Right ventricle myocardium inferior (tissue), 1 donor: ENCODE measurements around the gene NRSN2. TPM values are rescaled to one million over a fixed set of nuclear protein-coding genes. Genes with fewer than 3 reads are reported as not detected.
"Not testable (repeated sequence)": the region's sequence is repeated elsewhere in the genome, so short reads cannot be mapped to it uniquely, and the experiment has no call there.

Experiments
- ATAC-seq: fragments of 200-7000 bp; cut with Tn5 transposase; one replicate; pipeline ENCODE4 v1.9.1; 2020; ENCODE audit warnings: mild to moderate bottlenecking, moderate library complexity
- DNase-seq: peaks from one replicate; pipeline ENCODE4 v3.0.0; 2021; ENCODE audit errors: missing footprints
- intact Hi-C: fragments of 100-400 bp; cut with DNase I; formaldehyde crosslinking; loops from one replicate; pipeline ENCODE4 v1.11.0; 2022
- total RNA-seq: library from RNA; stranded (reverse); fragmentation: NEBNext Ultra II Directional; extraction: Animal tissue kit (Norgen Biotek cat#: 25700); gene quantifications from one replicate; pipeline ENCODE4 v1.2.1, GENCODE V29; 2021
- donor health status: DM: no; HTN: yes; CAD: no; lungs with severe emphysema.

NRSN2 gene
- total RNA-seq, 1 donor from 2014 or later = 19.8 TPM

DNA sequence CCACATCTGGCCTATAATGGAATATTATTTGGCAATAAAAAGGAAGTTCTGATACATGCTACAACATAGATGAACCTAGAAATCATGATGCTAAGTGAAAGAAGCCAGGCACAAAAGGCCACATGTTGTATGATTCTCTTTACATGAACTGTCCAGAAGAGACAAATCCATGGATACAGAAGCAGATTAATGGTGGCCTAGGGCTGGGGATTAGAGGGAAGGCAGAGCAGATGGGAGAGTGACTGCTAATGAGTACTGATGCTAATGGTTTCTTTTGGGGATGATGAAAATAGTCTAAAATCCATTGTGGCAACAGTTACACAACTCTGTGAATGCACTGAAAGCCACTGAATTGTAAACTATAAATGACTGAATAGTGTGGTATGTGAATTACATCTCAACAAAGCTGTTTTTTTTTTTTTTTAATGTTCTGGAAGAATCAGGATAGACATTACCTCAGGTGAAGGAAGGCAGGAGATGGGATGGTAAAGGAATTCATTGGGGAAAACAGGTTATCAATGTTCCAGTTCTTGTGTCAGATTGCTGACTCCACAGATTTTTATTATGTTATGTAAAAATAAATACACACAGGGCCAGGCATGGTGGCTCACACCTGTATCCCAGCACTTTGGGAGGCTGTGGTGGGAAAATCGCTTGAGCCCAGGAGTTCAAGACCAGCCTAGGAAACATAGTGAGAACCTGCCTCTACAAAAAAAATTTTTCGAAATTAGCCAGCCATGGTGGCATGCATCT lies 30.4 kb upstream of the NRSN2 start:
- intact Hi-C loops = no loop called here
- ATAC-seq = no peak
- DNase-seq = no peak

- intact Hi-C loops = loop anchor here (1.0 to 5.0 kb wide), 2 partner anchors 27 to 47 kb away; partner anchors contain the start of gene ZCCHC3
- peak; percentile 79 for ATAC-seq
- DNase-seq = peak; percentile 94
Measured at GRCh38 chr20:324177-325044, 22.5 kb upstream of the NRSN2 start.

DNA sequence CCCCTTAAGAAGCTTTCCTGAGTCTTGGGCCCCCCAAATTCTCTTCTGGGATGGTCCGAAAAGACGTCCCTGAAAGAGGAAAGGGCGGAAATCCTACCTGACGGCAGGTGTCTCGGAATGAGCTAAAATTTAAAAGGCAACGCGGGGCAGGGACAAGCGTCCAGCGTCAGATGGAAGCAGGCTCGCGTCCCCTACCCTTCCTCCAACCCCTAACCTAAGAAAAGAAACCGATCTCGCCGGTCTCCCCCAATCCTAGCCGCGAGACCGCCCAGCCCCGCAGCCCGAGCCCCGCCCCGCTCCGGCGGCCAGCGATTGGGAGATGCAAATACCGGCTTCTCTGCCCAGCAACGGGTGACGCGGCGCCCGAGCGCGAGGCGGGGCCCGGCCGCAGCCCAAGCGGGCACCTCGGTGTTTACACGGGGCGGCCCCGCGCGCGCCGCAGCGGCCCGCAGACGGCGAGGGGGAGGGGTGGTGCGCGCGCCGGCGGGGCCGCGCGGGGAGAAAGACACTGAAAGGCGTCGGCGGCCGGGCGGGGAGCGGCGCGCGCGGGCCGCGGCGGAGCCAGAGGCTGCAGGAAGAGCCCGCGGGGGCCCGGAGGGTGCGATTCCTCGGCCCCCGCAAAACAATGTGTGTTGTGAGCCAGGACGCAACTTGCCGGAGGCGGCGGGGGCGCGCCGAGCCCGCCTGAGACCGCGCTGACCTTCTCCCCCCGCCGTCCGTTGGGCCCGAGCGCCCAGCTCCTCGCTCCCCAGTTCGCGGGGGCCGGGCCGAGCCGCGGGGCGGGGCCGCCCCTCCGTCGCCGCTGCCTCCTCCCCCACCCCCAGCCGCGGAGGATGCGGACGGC lies 21.6 kb upstream of the NRSN2 start, which contains the start of gene SOX12:
TSS of gene SOX12 (plus strand) at position 508 of the 844 bp plus-strand sequence. CDS start 373 bp downstream, outside the sequence.
- intact Hi-C loops = loop anchor here (5.0 kb wide), 1 partner anchor 48 kb away; no protein-coding TSS in a partner anchor
- ATAC-seq (peak; percentile 83), DNase-seq (peak; percentile 99)

- DNase-seq (peak; percentile 91), ATAC-seq (no peak)
- intact Hi-C loops = loop anchor here (5.0 kb wide), 1 partner anchor 49 kb away; no protein-coding TSS in a partner anchor
Measured at GRCh38 chr20:325889-326644, 20.8 kb upstream of the NRSN2 start.

DNA sequence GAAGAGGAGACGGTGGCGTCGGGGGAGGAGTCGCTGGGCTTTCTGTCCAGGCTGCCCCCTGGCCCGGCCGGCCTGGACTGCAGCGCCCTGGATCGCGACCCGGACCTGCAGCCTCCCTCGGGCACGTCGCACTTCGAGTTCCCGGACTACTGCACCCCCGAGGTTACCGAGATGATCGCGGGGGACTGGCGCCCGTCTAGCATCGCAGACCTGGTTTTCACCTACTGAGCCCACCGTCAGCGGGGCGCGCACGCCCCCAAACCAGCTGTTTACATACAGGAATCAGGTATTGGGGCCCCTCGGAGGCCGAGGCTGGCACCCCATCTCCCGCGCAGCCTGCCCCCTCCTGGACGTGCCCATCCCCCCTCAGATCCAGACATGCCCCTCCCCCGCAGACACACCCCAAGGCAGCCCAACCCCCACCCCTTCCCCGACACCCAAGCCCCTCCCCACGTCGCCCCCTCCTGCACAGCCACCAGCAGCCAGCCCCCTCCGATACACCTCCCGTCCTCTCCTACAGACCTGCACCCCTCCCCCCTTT lies 20.2 kb upstream of the NRSN2 start:
- ATAC-seq (no peak), DNase-seq (peak; percentile 77)
- intact Hi-C loops = loop anchor here (5.0 kb wide), 1 partner anchor 49 kb away; no protein-coding TSS in a partner anchor

DNA sequence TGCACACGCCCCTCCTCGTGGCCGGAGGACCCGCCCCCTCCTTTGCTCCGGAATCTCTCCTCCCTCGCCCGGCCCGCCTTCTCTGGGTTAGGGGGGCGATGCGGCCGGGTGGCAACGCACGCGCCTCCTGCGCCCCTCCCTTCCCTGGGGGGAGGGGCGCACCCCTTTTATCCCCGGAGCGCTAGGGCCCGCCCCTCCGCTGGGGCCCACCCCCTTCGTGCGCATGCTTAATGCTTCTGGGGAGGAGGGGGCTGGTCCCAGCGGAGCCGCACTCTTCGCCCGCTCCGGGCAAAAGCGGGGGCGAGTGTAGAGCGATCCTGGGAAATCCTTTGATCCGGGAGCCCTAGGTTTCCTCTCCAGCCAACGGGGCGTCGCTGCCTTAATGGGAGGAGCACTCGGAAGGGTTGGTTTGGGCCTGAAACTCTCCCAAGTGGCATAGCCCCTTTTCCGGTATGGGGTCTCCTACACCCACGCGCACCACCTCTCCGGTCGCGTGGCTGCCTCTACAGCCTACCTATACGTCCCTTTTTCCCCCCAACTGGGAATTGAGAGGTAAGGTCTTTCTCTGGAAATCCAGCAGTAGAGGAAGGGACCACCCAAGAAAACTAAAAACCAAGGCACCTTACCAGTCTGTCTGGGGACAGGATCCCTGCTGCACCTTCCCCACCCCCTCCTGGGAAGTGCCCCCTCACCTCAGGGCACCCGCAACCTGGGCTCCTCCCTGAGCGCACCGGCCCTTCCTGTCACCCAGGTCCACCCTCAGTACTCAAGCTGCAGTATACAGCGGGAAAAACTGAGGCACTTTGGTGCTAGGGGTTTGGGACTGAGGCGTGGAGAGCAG lies 19.5 kb upstream of the NRSN2 start:
- ATAC-seq (peak; percentile 49), DNase-seq (peak; percentile 91)
- intact Hi-C loops = loop anchor here (5.0 kb wide), 1 partner anchor 50 kb away; no protein-coding TSS in a partner anchor

GRCh38 chr20:328027-328974 lies 18.6 kb upstream of the NRSN2 start:
- no peak for DNase-seq
- intact Hi-C loops = loop anchor here (5.0 kb wide), 1 partner anchor 51 kb away; no protein-coding TSS in a partner anchor
- ATAC-seq = no peak

GRCh38 chr20:328975-329695 lies 17.8 kb upstream of the NRSN2 start:
- ATAC-seq = no peak
- intact Hi-C loops = loop anchor here (5.0 kb wide), 1 partner anchor 52 kb away; no protein-coding TSS in a partner anchor
- DNase-seq = no peak

GRCh38 chr20:329851-330232 lies 17.1 kb upstream of the NRSN2 start:
- intact Hi-C loops = loop anchor here (5.0 kb wide), 1 partner anchor 53 kb away; no protein-coding TSS in a partner anchor
- ATAC-seq (no peak), DNase-seq (no peak)

GRCh38 chr20:330233-331149 lies 16.4 kb upstream of the NRSN2 start:
- ATAC-seq (peak; percentile 6), DNase-seq (no peak)
- intact Hi-C loops = no loop called here

GRCh38 chr20:334578-334977 lies 12.3 kb upstream of the NRSN2 start:
- ATAC-seq (no peak), DNase-seq (no peak)
- intact Hi-C loops = no loop called here

- intact Hi-C loops, ATAC-seq, DNase-seq: not testable (repeated sequence)
Measured at GRCh38 chr20:336040-336439, 10.9 kb upstream of the NRSN2 start.

DNA sequence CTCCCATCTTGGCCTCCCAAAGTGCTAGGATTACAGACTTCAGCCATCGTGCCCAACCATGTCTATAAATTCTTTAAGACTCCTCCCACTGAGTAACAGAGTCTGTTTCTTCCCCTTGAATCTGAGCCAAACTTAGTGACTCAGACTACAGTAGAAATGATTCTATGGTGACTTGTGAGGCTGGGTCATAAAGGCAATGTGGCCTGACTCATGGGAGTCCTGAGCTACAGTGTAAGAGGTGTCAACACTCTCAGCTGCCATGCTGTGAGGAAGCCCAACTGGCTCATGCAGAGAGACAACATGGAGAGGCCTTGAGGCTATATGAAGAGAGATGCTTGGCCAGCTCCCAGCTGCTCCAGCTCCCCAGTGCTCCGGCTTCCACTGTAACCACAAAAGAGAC lies 5.2 kb upstream of the NRSN2 start:
- DNase-seq (no peak), ATAC-seq (no peak)
- intact Hi-C loops = no loop called here

DNA sequence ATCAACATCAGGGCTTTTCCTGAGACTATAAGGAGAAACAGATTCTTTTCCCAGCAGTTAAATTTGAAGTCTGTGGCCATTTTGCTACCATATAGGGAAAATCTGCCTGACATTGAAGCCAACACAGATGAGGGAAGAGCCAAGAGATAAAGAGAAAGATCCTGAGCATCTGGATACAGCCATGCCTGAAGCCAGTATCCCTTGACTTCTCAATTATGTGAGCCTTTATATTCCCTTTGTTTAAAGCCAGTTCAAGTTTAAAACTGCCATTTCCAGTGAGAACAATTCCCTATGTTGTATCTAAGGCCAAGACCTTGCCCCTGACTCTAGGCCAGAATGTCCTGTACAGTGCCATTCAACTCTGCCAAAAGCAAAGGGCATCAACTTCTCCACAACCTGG lies 3.8 kb upstream of the NRSN2 start:
- ATAC-seq (no peak), DNase-seq (no peak)
- intact Hi-C loops = no loop called here
